GM12875 (cell line): Measurements from ENCODE around the gene PFKL.

Experiments used
- H3K4me3 ChIP-seq: one replicate; pipeline ENCODE4 v1.5.1; 2011; ENCODE audit warnings: low read depth, low read length, control low read depth
- CTCF ChIP-seq: IDR thresholded peaks from 2 replicates; pipeline ENCODE4 v1.5.1; 2011; ENCODE audit warnings: low read depth, mild to moderate bottlenecking, control low read depth, inconsistent platforms, low read length, moderate library complexity, borderline replicate concordance; ENCODE audit not compliant: insufficient read depth

The PFKL gene

GRCh38 chr21:44370786-44371410 lies 71.0 kb downstream of the PFKL start:
- H3K4me3 ChIP-seq: no peak overlapping the region
- TF ChIP-seq CTCF: no peak

GRCh38 chr21:44371596-44371995 lies 71.7 kb downstream of the PFKL start:
- H3K4me3 ChIP-seq: no peak overlapping the region
- no peak for TF ChIP-seq CTCF

- no peak overlapping the region for H3K4me3 ChIP-seq
- no peak for TF ChIP-seq CTCF
These were observed 72.8 kb downstream of the PFKL start for GRCh38 chr21:44372616-44373015.

GRCh38 chr21:44374601-44375280 lies 74.9 kb downstream of the PFKL start:
- no peak overlapping the region for H3K4me3 ChIP-seq

GRCh38 chr21:44375281-44375651 lies 75.4 kb downstream of the PFKL start:
- TF ChIP-seq CTCF: no peak
- H3K4me3 ChIP-seq: no peak overlapping the region

More at GRCh38 chr21:44374601-44375280, 74.9 kb downstream of the PFKL start:
- no peak for TF ChIP-seq CTCF

- H3K4me3 ChIP-seq: no peak overlapping the region
These were observed 75.9 kb downstream of the PFKL start for GRCh38 chr21:44375761-44376241.

More at GRCh38 chr21:44375761-44376241, 75.9 kb downstream of the PFKL start:
- no peak for TF ChIP-seq CTCF
